Keratinocyte (primary cell): ENCODE measurements around the gene FAAP20. TPM values are rescaled to one million over a fixed set of nuclear protein-coding genes. Genes with fewer than 3 reads are reported as not detected.

Experiments
- DNase-seq: peaks from one replicate; pipeline ENCODE4 v3.0.0-alpha.2; 2011; ENCODE audit warnings: low read depth, missing footprints, low spot score
- FAIRE-seq: peaks from 2 replicates; lab custom pipeline; 2011; peaks lifted over from hg19 to GRCh38; lab: Jason Lieb, UNC
- H2AFZ ChIP-seq: 2 replicates; pipeline ENCODE4 v1.6.0; 2012; ENCODE audit warnings: low read length, control low read depth, inconsistent platforms; ENCODE audit not compliant: control insufficient read depth
- H3K27ac ChIP-seq: 2 replicates; pipeline ENCODE4 v1.5.1; 2011; ENCODE audit warnings: low read length; ENCODE audit not compliant: control insufficient read depth, insufficient read depth
- H3K27me3 ChIP-seq: 3 replicates; pipeline ENCODE4 v1.6.0; 2011; ENCODE audit warnings: low read length; ENCODE audit not compliant: control insufficient read depth, insufficient read depth; ENCODE audit errors: extremely low read depth
- H3K36me3 ChIP-seq, 2 experiments: 2 replicates in 1 of 2; 3 replicates in 1 of 2; pipeline ENCODE4 v1.5.1; 2011; ENCODE audit warnings: low read length in 2 of 2, mild to moderate bottlenecking in 1 of 2; ENCODE audit not compliant: control insufficient read depth in 2 of 2, insufficient read depth in 2 of 2; ENCODE audit errors: extremely low read depth in 1 of 2
- H3K4me1 ChIP-seq: 3 replicates; pipeline ENCODE4 v1.5.1; 2011; ENCODE audit warnings: low read length; ENCODE audit not compliant: control insufficient read depth, insufficient read depth; ENCODE audit errors: extremely low read depth
- H3K4me2 ChIP-seq: 3 replicates; pipeline ENCODE4 v1.6.0; 2011; ENCODE audit warnings: low read depth, low read length; ENCODE audit not compliant: control insufficient read depth, insufficient read depth; ENCODE audit errors: extremely low read depth
- H3K4me3 ChIP-seq, 3 experiments: fragments of 200-600 bp in 1 of 3; sonication (generic) in 1 of 3; 2 replicates in 2 of 3; 3 replicates in 1 of 3; pipeline ENCODE4 v1.5.1; 2011 to 2016; ENCODE audit warnings: low read length in 3 of 3, mild to moderate bottlenecking in 3 of 3, control low read depth in 2 of 3, inconsistent platforms in 1 of 3, low read depth in 1 of 3, mixed read lengths in 1 of 3, mixed run types in 1 of 3, moderate library complexity in 1 of 3; ENCODE audit not compliant: control insufficient read depth in 2 of 3, insufficient read depth in 2 of 3; ENCODE audit errors: extremely low read depth in 1 of 3
- H3K79me2 ChIP-seq: 2 replicates; pipeline ENCODE4 v1.6.0; 2012; ENCODE audit warnings: low read length; ENCODE audit not compliant: control insufficient read depth, insufficient read depth
- H3K9ac ChIP-seq: 3 replicates; pipeline ENCODE4 v1.6.0; 2011; ENCODE audit warnings: low read length; ENCODE audit not compliant: control insufficient read depth, insufficient read depth; ENCODE audit errors: extremely low read depth
- H3K9me1 ChIP-seq: 3 replicates; pipeline ENCODE4 v1.6.0; 2011; ENCODE audit warnings: low read length; ENCODE audit not compliant: control insufficient read depth, insufficient read depth; ENCODE audit errors: extremely low read depth
- H3K9me3 ChIP-seq: 2 replicates; pipeline ENCODE4 v1.5.1; 2012; ENCODE audit warnings: low read depth, low read length; ENCODE audit not compliant: control insufficient read depth
- H4K20me1 ChIP-seq: 3 replicates; pipeline ENCODE4 v1.6.0; 2011; ENCODE audit warnings: low read length; ENCODE audit not compliant: control insufficient read depth, insufficient read depth; ENCODE audit errors: extremely low read depth
- CTCF ChIP-seq, 3 experiments: IDR thresholded peaks in 1 of 3; conservative IDR thresholded peaks in 1 of 3; optimal IDR thresholded peaks in 1 of 3; 2 replicates in 2 of 3; 3 replicates in 1 of 3; pipeline versions ENCODE3 to v1.5.1; 2011; ENCODE audit warnings: low read length in 3 of 3, mild to moderate bottlenecking in 3 of 3, moderate library complexity in 2 of 3, control low read depth in 1 of 3, inconsistent platforms in 1 of 3; ENCODE audit not compliant: insufficient read depth in 2 of 3; ENCODE audit errors: extremely low read depth in 1 of 3
- EZH2 ChIP-seq: IDR thresholded peaks from one replicate; pipeline ENCODE4 v1.6.1; 2012; ENCODE audit warnings: inconsistent platforms, mild to moderate bottlenecking, low read length, moderate library complexity
- dilution Hi-C: fragments of 300-500 bp; cut with MboI; formaldehyde crosslinking; loops from one replicate; pipeline ENCODE4 v1.7.0; 2020; ENCODE audit warnings: low sequenced_read_pairs; ENCODE audit not compliant: extremely low pct_ligation_motif_present
- polyA plus RNA-seq, 5 experiments: library from polyadenylated mRNA; depleted of rRNA in 3 of 5; stranded (reverse) in 3 of 5; stranded (forward) in 1 of 5; unstranded in 1 of 5; fragments of >200 nt; gene quantifications; 1 replicate in 1 of 5; 2 replicates in 3 of 5; 3 replicates in 1 of 5; pipeline versions ENCODE4 v1.2.1 to v1.2.3, GENCODE V29; 2011 to 2012; ENCODE audit warnings: missing spikeins in 2 of 5, low read depth in 1 of 5, low replicate concordance in 1 of 5

FAAP20 gene
- polyA plus RNA-seq, 1 donor (not counting 4 experiments of a cell fraction or from before 2014, with no cell fraction given), result 7.3 TPM

DNA sequence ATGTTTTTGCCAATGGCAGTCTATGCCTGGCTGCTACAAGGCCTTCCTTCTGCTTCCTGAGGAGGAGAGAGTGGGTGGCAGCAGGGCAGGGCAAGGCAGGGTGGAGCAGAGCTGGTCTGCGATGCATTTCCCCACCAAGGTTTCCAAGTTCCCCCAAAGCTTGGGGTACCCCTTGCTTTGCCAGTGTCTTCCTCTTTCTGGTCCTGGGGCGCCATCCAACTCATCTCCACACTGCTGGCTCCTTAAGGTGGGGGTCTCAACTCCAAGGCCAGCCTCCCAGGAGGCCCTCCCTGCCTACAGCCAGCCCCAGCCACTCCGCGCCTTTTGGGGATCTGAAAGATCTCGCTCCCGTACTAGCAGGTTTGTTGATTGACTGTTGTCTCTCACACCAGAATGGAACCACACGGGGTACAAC lies 29.6 kb upstream of the FAAP20 start:
- dilution Hi-C loops, result no loop called here
- no peak for TF ChIP-seq EZH2
- H3K36me3 ChIP-seq, result no peaks in the 10 kb centered on the region

GRCh38 chr1:2221271-2221670 lies 26.7 kb upstream of the FAAP20 start:
- Histone ChIP-seq H3K9me1 (no peaks in the 10 kb centered on the region), H3K79me2 (no peaks in the 10 kb centered on the region), H3K36me3 (no peaks in the 10 kb centered on the region), H4K20me1 (no peaks in the 10 kb centered on the region), H3K27me3 (no peaks in the 10 kb centered on the region), H3K27ac (no peak overlapping the region), H3K4me1 (peaks cover 8% of the 10 kb centered on the region), H3K4me3 (no peak overlapping the region), H3K9ac (no peak overlapping the region), H2AFZ (no peak overlapping the region), H3K9me3 (no peaks in the 10 kb centered on the region), H3K4me2 (no peak overlapping the region)
- no peak for DNase-seq
- TF ChIP-seq EZH2 (no peak), CTCF (optimal IDR thresholded peaks at IDR 0.05 in 1 of 3, IDR thresholded peaks at IDR 0.05 in 1 of 3, conservative IDR thresholded peaks at IDR 0.05 in 1 of 3; ENCODE audit: extremely low read depth in 1 of 3, insufficient read depth in 2 of 3, low read length in 3 of 3) (no peak)
- dilution Hi-C loops, result no loop called here
- FAIRE-seq, result no peak

More for the DNA sequence above, 29.6 kb upstream of the FAAP20 start:
- FAIRE-seq (no peak), DNase-seq (no peak)
- no peak overlapping the region for H3K9ac ChIP-seq
- H3K4me2 ChIP-seq, result no peak overlapping the region
- H3K27me3 ChIP-seq, result no peaks in the 10 kb centered on the region
- H3K79me2 ChIP-seq, result peaks cover 6% of the 10 kb centered on the region
- peaks cover 8% of the 10 kb centered on the region for H3K4me1 ChIP-seq
- H3K9me3 ChIP-seq, result no peaks in the 10 kb centered on the region
- H3K27ac ChIP-seq, result no peak overlapping the region
- no peak overlapping the region for H3K4me3 ChIP-seq
- no peaks in the 10 kb centered on the region for H3K9me1 ChIP-seq
- H2AFZ ChIP-seq, result no peak overlapping the region
- H4K20me1 ChIP-seq, result peaks cover 4% of the 10 kb centered on the region

GRCh38 chr1:2216767-2217058 lies 22.1 kb upstream of the FAAP20 start:
- dilution Hi-C loops, result no loop called here
- no peaks in the 10 kb centered on the region for H4K20me1 ChIP-seq
- H3K36me3 ChIP-seq, result no peaks in the 10 kb centered on the region
- peaks cover 31% of the 10 kb centered on the region for H3K4me1 ChIP-seq
- H3K9ac ChIP-seq, result no peak overlapping the region
- TF ChIP-seq EZH2 (no peak), CTCF (optimal IDR thresholded peaks at IDR 0.05 in 1 of 3, IDR thresholded peaks at IDR 0.05 in 1 of 3, conservative IDR thresholded peaks at IDR 0.05 in 1 of 3; ENCODE audit: extremely low read depth in 1 of 3, insufficient read depth in 2 of 3, low read length in 3 of 3) (no peak)
- no peaks in the 10 kb centered on the region for H3K9me1 ChIP-seq
- no peaks in the 10 kb centered on the region for H3K9me3 ChIP-seq
- FAIRE-seq (no peak), DNase-seq (no peak)
- H3K27me3 ChIP-seq, result no peaks in the 10 kb centered on the region
- H2AFZ ChIP-seq, result no peak overlapping the region
- no peak overlapping the region for H3K4me2 ChIP-seq
- H3K4me3 ChIP-seq, result no peak overlapping the region
- no peak overlapping the region for H3K27ac ChIP-seq
- H3K79me2 ChIP-seq, result no peaks in the 10 kb centered on the region
